Measurements from ENCODE around the gene DPF3.

Gene DPF3

GRCh38 chr14:72636094-72636493 is 257.8 kb downstream of the DPF3 start:
- no peak for TF ChIP-seq CTCF (IDR thresholded peaks at IDR 0.05; ENCODE audit: borderline replicate concordance, insufficient read depth, low read depth, low read length)
- no peak overlapping the region for H3K4me3 ChIP-seq (ENCODE audit: low read depth, low read length)

DNA sequence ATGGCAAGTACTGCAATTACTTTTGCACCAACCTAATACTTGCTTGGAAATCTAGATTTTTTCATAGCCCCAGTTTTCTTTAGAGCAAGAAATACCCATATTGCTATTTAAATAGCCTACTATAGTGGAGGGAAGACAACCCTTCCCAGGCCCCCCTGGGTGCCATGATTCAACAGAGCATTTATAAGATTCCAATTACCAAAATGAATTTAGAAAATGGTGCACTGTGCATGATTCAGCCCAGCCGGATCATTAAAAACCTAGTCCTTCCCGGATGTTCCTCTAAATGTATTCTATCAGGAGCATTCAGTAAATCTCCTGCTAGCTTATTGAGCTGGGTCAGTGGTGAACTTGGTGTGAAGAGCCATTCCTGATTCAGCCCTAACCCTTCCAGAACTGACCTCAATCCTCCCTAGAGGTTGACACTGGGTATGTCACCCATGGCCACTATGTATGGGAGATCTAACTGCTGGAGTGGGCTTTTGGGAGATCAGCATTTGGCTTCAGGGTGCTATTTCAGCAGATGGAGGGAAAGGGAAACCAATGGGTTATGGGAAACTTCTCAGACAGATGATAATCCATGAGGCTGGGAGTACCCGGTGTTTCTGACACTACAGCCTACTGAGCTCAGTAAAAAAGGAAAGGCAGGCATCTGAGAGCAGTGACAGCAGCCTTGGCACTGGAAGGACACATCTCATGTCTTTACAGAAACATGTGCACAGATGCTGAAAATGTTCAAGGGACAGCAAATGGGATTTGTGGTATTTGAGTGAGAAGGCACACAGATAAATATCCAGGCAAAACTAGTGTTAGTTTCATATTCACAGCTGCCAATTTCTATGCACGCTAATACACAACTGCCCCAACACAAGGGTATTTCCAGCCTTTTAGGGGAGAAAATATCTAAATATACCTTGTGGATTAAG is 258.9 kb downstream of the DPF3 start:
- no peak overlapping the region for H3K4me3 ChIP-seq (ENCODE audit: low read depth, low read length)
- no peak for TF ChIP-seq CTCF (IDR thresholded peaks at IDR 0.05; ENCODE audit: borderline replicate concordance, insufficient read depth, low read depth, low read length)

- no peak overlapping the region for H3K4me3 ChIP-seq (ENCODE audit: low read depth, low read length)
- no peak for TF ChIP-seq CTCF (IDR thresholded peaks at IDR 0.05; ENCODE audit: borderline replicate concordance, insufficient read depth, low read depth, low read length)
Observed at GRCh38 chr14:72633551-72633950, 260.4 kb downstream of the DPF3 start.

DNA sequence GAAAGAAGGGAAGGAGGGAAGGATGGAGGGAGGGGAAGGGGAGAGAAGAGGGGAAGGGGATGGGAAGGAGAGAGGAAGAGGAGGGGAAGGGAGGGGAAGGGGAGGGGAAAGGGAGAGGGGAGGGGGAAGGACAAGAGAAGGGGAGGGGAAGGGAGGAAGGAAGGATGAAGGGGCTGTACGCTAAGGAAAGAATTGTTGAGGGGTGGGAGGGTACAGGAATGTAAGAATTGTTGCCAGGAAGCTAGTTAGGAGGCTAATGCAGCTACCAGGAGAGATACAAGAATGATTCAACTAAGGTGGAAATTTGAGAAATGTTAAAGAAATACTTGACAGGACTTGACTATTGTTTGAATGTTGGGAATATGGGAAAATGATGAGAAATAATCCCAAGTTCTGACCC is 261.2 kb downstream of the DPF3 start:
- no peak overlapping the region for H3K4me3 ChIP-seq (ENCODE audit: low read depth, low read length)
- no peak for TF ChIP-seq CTCF (IDR thresholded peaks at IDR 0.05; ENCODE audit: borderline replicate concordance, insufficient read depth, low read depth, low read length)

- no peak for TF ChIP-seq CTCF (IDR thresholded peaks at IDR 0.05; ENCODE audit: borderline replicate concordance, insufficient read depth, low read depth, low read length)
- no peak overlapping the region for H3K4me3 ChIP-seq (ENCODE audit: low read depth, low read length)
Observed at GRCh38 chr14:72631401-72631800, 262.5 kb downstream of the DPF3 start.

- no peak for TF ChIP-seq CTCF (IDR thresholded peaks at IDR 0.05; ENCODE audit: borderline replicate concordance, insufficient read depth, low read depth, low read length)
- no peak overlapping the region for H3K4me3 ChIP-seq (ENCODE audit: low read depth, low read length)
Observed at GRCh38 chr14:72630374-72630773, 263.5 kb downstream of the DPF3 start.

DNA sequence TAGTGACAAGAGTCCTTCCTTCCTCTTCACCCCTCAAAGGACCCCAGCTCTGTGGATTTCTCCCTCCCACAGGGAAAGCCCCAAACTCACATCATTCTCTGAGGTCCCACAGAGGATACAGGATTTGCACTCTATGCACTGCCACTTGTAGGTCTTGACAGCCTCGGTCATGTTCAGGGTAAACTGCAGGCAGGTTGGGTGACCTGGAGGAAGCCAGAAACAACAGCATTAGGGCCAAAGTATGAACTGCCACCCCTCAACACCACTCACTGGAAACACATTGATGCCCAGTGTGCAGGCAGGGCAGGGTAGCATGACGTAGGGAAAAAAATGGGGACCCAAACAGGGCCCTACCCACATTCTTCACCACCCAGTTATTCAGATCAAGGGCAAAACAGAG is 264.4 kb downstream of the DPF3 start:
- no peak overlapping the region for H3K4me3 ChIP-seq (ENCODE audit: low read depth, low read length)
- TF ChIP-seq CTCF (IDR thresholded peaks at IDR 0.05; ENCODE audit: borderline replicate concordance, insufficient read depth, low read depth, low read length) = no peak
